CD4-positive, alpha-beta T cell treated with Interferon gamma for 1 hour (primary cell): ENCODE data around the gene OAS3.
"Not testable (repeated sequence)": the region's sequence is repeated elsewhere in the genome, so short reads cannot be mapped to it uniquely, and the experiment has no call there.

Experiments
- DNase-seq: peaks from one replicate; pipeline ENCODE4 v3.0.0-alpha.2; 2020

Gene OAS3

GRCh38 chr12:112937741-112938719 is at the start of gene OAS3:
Gene OAS3 (plus strand): TSS chr12:112938474. CDS start chr12:112938531, 57 bp downstream.
- peak; percentile 81 for DNase-seq

GRCh38 chr12:112891093-112892024 is 46.9 kb upstream of the OAS3 start:
- DNase-seq = no peak

GRCh38 chr12:112892856-112893255 is 45.4 kb upstream of the OAS3 start:
- DNase-seq = no peak

- DNase-seq = no peak
These were observed 44.1 kb upstream of the OAS3 start for GRCh38 chr12:112894128-112894527.

GRCh38 chr12:112898380-112898779 is 39.9 kb upstream of the OAS3 start:
- DNase-seq = no peak

- peak; percentile 29 for DNase-seq
These were observed 37.8 kb upstream of the OAS3 start for GRCh38 chr12:112900298-112901145.

GRCh38 chr12:112901271-112901670 is 37.0 kb upstream of the OAS3 start:
- DNase-seq = no peak

- DNase-seq = no peak
These were observed 33.7 kb upstream of the OAS3 start for GRCh38 chr12:112904571-112904970.

GRCh38 chr12:112905451-112906089 is 32.7 kb upstream of the OAS3 start:
- no peak for DNase-seq

GRCh38 chr12:112906712-112907414 is 31.4 kb upstream of the OAS3 start, which contains the start of gene OAS1:
Gene OAS1 (plus strand): TSS chr12:112906962. CDS start chr12:112907040, 78 bp downstream.
- DNase-seq = peak; percentile 45

- peak; percentile 28 for DNase-seq
These were observed 30.7 kb upstream of the OAS3 start for GRCh38 chr12:112907415-112908157.

GRCh38 chr12:112908548-112908947 is 29.7 kb upstream of the OAS3 start:
- DNase-seq = no peak

GRCh38 chr12:112909693-112910092 is 28.6 kb upstream of the OAS3 start:
- DNase-seq = no peak

GRCh38 chr12:112913038-112913688 is 25.1 kb upstream of the OAS3 start:
- DNase-seq = no peak

GRCh38 chr12:112913888-112914287 is 24.4 kb upstream of the OAS3 start:
- DNase-seq = not testable (repeated sequence)

- DNase-seq = no peak
These were observed 22.0 kb upstream of the OAS3 start for GRCh38 chr12:112916270-112916669.

- no peak for DNase-seq
These were observed 19.2 kb upstream of the OAS3 start for GRCh38 chr12:112919121-112919520.

- no peak for DNase-seq
These were observed 13.3 kb upstream of the OAS3 start for GRCh38 chr12:112924986-112925385.

GRCh38 chr12:112926416-112927033 is 11.7 kb upstream of the OAS3 start:
- DNase-seq = not testable (repeated sequence)
